Measurements from ENCODE around the gene RNASE4.
"Not testable (repeated sequence)": the region's sequence is repeated elsewhere in the genome, so short reads cannot be mapped to it uniquely, and the experiment has no call there.

The RNASE4 gene

GRCh38 chr14:20700965-20701364 is 16.6 kb downstream of the RNASE4 start:
- not testable (repeated sequence) for DNase-seq

GRCh38 chr14:20706657-20707355 is 22.4 kb downstream of the RNASE4 start:
- DNase-seq = no peak

- no peak for DNase-seq
Measured at GRCh38 chr14:20707622-20708021, 23.3 kb downstream of the RNASE4 start.

GRCh38 chr14:20711261-20711660 is 26.9 kb downstream of the RNASE4 start:
- no peak for DNase-seq

GRCh38 chr14:20711685-20712084 is 27.3 kb downstream of the RNASE4 start:
- no peak for DNase-seq

GRCh38 chr14:20712904-20713303 is 28.5 kb downstream of the RNASE4 start:
- no peak for DNase-seq

GRCh38 chr14:20714593-20715250 is 30.4 kb downstream of the RNASE4 start:
- peak in 1 of 2 donors; percentile 74 for DNase-seq

GRCh38 chr14:20719777-20720176 is 35.4 kb downstream of the RNASE4 start:
- DNase-seq = no peak

GRCh38 chr14:20720741-20721140 is 36.4 kb downstream of the RNASE4 start:
- no peak for DNase-seq

GRCh38 chr14:20722016-20722415 is 37.7 kb downstream of the RNASE4 start:
- DNase-seq = no peak

- no peak for DNase-seq
Measured at GRCh38 chr14:20723488-20723887, 39.1 kb downstream of the RNASE4 start.

GRCh38 chr14:20726121-20726520 is 41.8 kb downstream of the RNASE4 start:
- DNase-seq = not testable (repeated sequence)

GRCh38 chr14:20726531-20726930 is 42.2 kb downstream of the RNASE4 start:
- DNase-seq = no peak

GRCh38 chr14:20730891-20731290 is 46.5 kb downstream of the RNASE4 start:
- DNase-seq = no peak

- DNase-seq = no peak
Measured at GRCh38 chr14:20732477-20732876, 48.1 kb downstream of the RNASE4 start.

GRCh38 chr14:20732979-20733635 is 48.7 kb downstream of the RNASE4 start:
- DNase-seq = no peak

GRCh38 chr14:20733684-20734429 is 49.5 kb downstream of the RNASE4 start:
- no peak for DNase-seq

GRCh38 chr14:20734430-20734806 is 50.1 kb downstream of the RNASE4 start:
- DNase-seq = no peak

- DNase-seq = not testable (repeated sequence)
Measured at GRCh38 chr14:20738292-20738691, 53.9 kb downstream of the RNASE4 start.

GRCh38 chr14:20742132-20742531 is 57.8 kb downstream of the RNASE4 start:
- no peak for DNase-seq

- DNase-seq = no peak
Measured at GRCh38 chr14:20743556-20743955, 59.2 kb downstream of the RNASE4 start.

GRCh38 chr14:20745571-20746358 is 61.4 kb downstream of the RNASE4 start, which contains the start of gene EDDM3A:
EDDM3A (plus strand) TSS chr14:20745887; CDS start chr14:20747581, 1,694 bp downstream.
- no peak for DNase-seq
